Spinal cord (tissue), 10 donors: Measurements from ENCODE around the gene NUP62CL. TPM values are rescaled to one million over a fixed set of nuclear protein-coding genes. Genes with fewer than 3 reads are reported as not detected.

Experiments used
- DNase-seq, 6 donors: peaks; one replicate each; pipeline versions ENCODE4 v3.0.0 to v3.0.0-alpha.2; 2013 to 2015; ENCODE audit warnings: low spot score in 6 of 6, low read depth in 4 of 6
- H3K27ac ChIP-seq: one replicate; pipeline ENCODE4 v1.5.1; 2013; ENCODE audit warnings: low read depth, low read length, control low read depth
- H3K27me3 ChIP-seq: one replicate; pipeline ENCODE4 v1.6.1; 2013; ENCODE audit warnings: low read length; ENCODE audit not compliant: control insufficient read depth, insufficient read depth
- H3K36me3 ChIP-seq: one replicate; pipeline ENCODE4 v1.6.1; 2013; ENCODE audit warnings: low read length; ENCODE audit not compliant: control insufficient read depth, insufficient read depth
- H3K4me1 ChIP-seq: one replicate; pipeline ENCODE4 v1.6.1; 2013; ENCODE audit warnings: low read length; ENCODE audit not compliant: control insufficient read depth, insufficient read depth
- H3K4me3 ChIP-seq: one replicate; pipeline ENCODE4 v1.5.1; 2013; ENCODE audit warnings: low read depth, low read length, control low read depth
- H3K9me3 ChIP-seq: one replicate; pipeline ENCODE4 v1.6.1; 2013; ENCODE audit warnings: low read length; ENCODE audit not compliant: control insufficient read depth, insufficient read depth
- WGBS: methylation state at CpG from one replicate; pipeline ENCODE4 v1.1.5; 2013; ENCODE audit warnings: missing lambda C conversion rate; ENCODE audit not compliant: insufficient coverage; 5-methylcytosine and 5-hydroxymethylcytosine counted together
- polyA plus RNA-seq, 2 donors: library from polyadenylated mRNA; unstranded; fragments of 120-200 nt; gene quantifications; one replicate each; pipeline ENCODE4 v1.2.1, GENCODE V29; 2013; ENCODE audit not compliant: insufficient read length in 2 of 2
- total RNA-seq, 2 donors: library from RNA; depleted of rRNA in 1 of 2; stranded (reverse); fragments of 120-200 nt in 1 of 2; fragments of >200 nt in 1 of 2; gene quantifications; one replicate each; pipeline versions ENCODE4 v1.2.3 to v1.2.4, GENCODE V29; 2013 to 2014
- donor health status: healthy.

The NUP62CL gene
- total and polyA plus RNA-seq, 4 donors = 2.2 to 8.8 (median 4.0) TPM

DNA sequence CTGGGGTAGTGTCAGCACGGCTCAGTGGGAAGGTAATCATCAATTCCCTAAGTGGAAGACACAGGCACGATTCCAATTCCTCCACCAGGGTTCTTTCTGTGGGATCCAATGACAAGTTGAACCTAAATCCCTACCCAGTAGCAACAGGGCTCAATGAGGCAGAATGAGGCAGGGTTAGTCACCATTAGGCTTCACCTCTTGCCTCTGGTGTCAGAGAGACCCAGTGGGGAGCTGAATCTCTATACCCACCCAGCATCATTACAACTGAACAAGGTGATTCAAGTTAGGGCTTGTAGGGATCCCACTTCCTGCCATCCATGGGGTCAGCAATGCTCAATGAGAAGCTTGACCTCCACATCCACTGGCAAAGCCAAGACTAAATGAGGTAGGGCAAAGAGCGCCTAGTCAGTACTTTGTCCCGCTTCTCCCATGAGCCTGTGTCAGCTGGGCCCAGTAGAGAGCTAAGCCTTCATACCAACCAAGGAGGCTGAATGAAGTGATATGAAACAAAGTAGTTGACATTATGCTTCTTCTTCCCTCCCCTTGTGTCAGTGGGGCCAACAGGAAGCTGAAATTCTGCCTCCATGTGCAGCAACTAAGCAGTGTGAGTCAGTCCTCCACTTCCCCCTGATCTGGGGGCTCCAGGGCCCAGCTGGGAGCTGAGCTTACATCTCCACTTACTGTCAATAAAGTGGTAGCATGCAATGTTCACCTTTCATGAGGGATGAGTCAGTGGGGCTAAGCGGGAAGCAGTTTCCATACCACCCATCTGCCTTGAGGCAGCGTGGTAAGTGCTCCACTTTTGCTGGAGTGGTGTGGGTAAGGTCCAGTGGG, 51.2 kb downstream of the NUP62CL start:
- Histone ChIP-seq H3K27me3 (no peaks in the 10 kb centered on the region), H3K27ac (no peak overlapping the region), H3K4me3 (no peak overlapping the region), H3K4me1 (no peaks in the 10 kb centered on the region), H3K36me3 (no peaks in the 10 kb centered on the region), H3K9me3 (no peaks in the 10 kb centered on the region)
- DNase-seq = no peak
- WGBS = 83% methylated on average over 3 of the region's 6 CpGs

GRCh38 chrX:107153005-107153404, 53.2 kb downstream of the NUP62CL start:
- no peak for DNase-seq
- Histone ChIP-seq H3K4me1 (no peaks in the 10 kb centered on the region), H3K9me3 (no peaks in the 10 kb centered on the region), H3K27me3 (no peaks in the 10 kb centered on the region), H3K27ac (no peak overlapping the region), H3K4me3 (no peak overlapping the region), H3K36me3 (no peaks in the 10 kb centered on the region)
- 56% methylated on average over 5 of the region's 5 CpGs for WGBS

GRCh38 chrX:107146670-107147069, 59.6 kb downstream of the NUP62CL start:
- Histone ChIP-seq H3K27ac (no peak overlapping the region), H3K27me3 (peaks cover 2% of the 10 kb centered on the region), H3K4me1 (no peaks in the 10 kb centered on the region), H3K4me3 (no peak overlapping the region), H3K9me3 (no peaks in the 10 kb centered on the region), H3K36me3 (no peaks in the 10 kb centered on the region)
- no peak for DNase-seq

GRCh38 chrX:107135965-107136307, 70.3 kb downstream of the NUP62CL start:
- H3K4me3 ChIP-seq = no peak overlapping the region
- no peaks in the 10 kb centered on the region for H3K4me1 ChIP-seq
- no peak overlapping the region for H3K27ac ChIP-seq
- no peaks in the 10 kb centered on the region for H3K9me3 ChIP-seq
- DNase-seq = no peak
- peaks cover 4% of the 10 kb centered on the region for H3K27me3 ChIP-seq
- WGBS = no CpG with 5 or more reads among the region's 1 CpG
- H3K36me3 ChIP-seq = no peaks in the 10 kb centered on the region

- no peak overlapping the region for H3K4me3 ChIP-seq
- no peaks in the 10 kb centered on the region for H3K36me3 ChIP-seq
- H3K27ac ChIP-seq = no peak overlapping the region
- H3K27me3 ChIP-seq = no peaks in the 10 kb centered on the region
- WGBS = no CpG with 5 or more reads among the region's 5 CpGs
- H3K9me3 ChIP-seq = no peaks in the 10 kb centered on the region
- no peak for DNase-seq
- no peaks in the 10 kb centered on the region for H3K4me1 ChIP-seq
Measured at GRCh38 chrX:107135049-107135964, 70.9 kb downstream of the NUP62CL start.

- no peaks in the 10 kb centered on the region for H3K4me1 ChIP-seq
- H3K36me3 ChIP-seq = no peaks in the 10 kb centered on the region
- no peaks in the 10 kb centered on the region for H3K9me3 ChIP-seq
- H3K4me3 ChIP-seq = no peak overlapping the region
- DNase-seq = no peak
- H3K27ac ChIP-seq = no peak overlapping the region
- H3K27me3 ChIP-seq = peaks cover 4% of the 10 kb centered on the region
Measured at GRCh38 chrX:107123750-107124149, 82.5 kb downstream of the NUP62CL start.

DNA sequence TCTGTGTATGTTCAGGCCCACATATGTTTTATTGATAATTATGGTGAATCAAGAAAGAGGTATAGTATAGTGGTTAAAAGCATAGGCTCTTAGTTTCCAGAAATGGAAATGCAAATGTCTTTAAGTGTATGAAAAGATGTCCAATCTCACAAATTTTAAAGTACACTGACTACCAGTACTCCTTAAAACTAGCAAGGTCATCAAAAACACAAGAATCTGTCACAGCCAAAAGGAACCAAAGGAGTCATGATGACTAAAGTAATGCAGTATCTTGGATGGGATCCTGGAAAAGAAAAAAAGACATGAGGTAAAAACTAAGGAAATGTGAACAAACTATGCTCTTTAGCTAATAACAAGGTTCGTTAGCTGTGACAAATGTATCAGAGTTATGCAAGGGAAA, 87.0 kb downstream of the NUP62CL start:
- Histone ChIP-seq H3K4me1 (no peaks in the 10 kb centered on the region), H3K27ac (no peak overlapping the region), H3K27me3 (peaks cover 17% of the 10 kb centered on the region), H3K36me3 (no peaks in the 10 kb centered on the region), H3K4me3 (no peak overlapping the region), H3K9me3 (no peaks in the 10 kb centered on the region)
- no CpG with 5 or more reads among the region's 1 CpG for WGBS
- DNase-seq = no peak

GRCh38 chrX:107118322-107119147, 87.7 kb downstream of the NUP62CL start, which contains the start of gene RBM41:
Gene RBM41, minus strand, starts transcription at chrX:107118822. Its CDS starts 49 bp downstream, at chrX:107118773.
- no peaks in the 10 kb centered on the region for H3K9me3 ChIP-seq

GRCh38 chrX:107117993-107118321, 88.3 kb downstream of the NUP62CL start:
- peaks cover 17% of the 10 kb centered on the region for H3K27me3 ChIP-seq
- peak overlapping the region; percentile 67 for H3K4me3 ChIP-seq
- DNase-seq = peak in 1 of 6 donors; percentile 56
- no peaks in the 10 kb centered on the region for H3K36me3 ChIP-seq
- H3K9me3 ChIP-seq = no peaks in the 10 kb centered on the region
- peak overlapping the region; percentile 73 for H3K27ac ChIP-seq
- 10% methylated on average over 2 of the region's 8 CpGs for WGBS
- no peaks in the 10 kb centered on the region for H3K4me1 ChIP-seq

More at GRCh38 chrX:107118322-107119147, 87.7 kb downstream of the NUP62CL start, which contains the start of gene RBM41:
- Histone ChIP-seq H3K4me3 (peak within 1 kb of the TSS; percentile 67), H3K27me3 (peaks cover 17% of the 10 kb centered on the region), H3K36me3 (no peaks in the 10 kb centered on the region), H3K4me1 (no peaks in the 10 kb centered on the region), H3K27ac (peak within 1 kb of the TSS; percentile 73)
- WGBS = 24% methylated on average over 31 of the region's 37 CpGs
- DNase-seq = peak; percentile 47 to 94 (median 70)
